Measurements from ENCODE around the gene HACD3. TPM values are rescaled to one million over a fixed set of nuclear protein-coding genes. Genes with fewer than 3 reads are reported as not detected.

HACD3 gene
- polyA plus RNA-seq, 1 of the 3 experiments (the other 2 are of a cell fraction): 45.7 TPM

- POLR2A ChIA-PET: no interaction called here
Observed at GRCh38 chr15:65599677-65600076, 69.4 kb downstream of the HACD3 start.

GRCh38 chr15:65603134-65603533 is 72.9 kb downstream of the HACD3 start:
- peaks cover 32 to 38% of the 10 kb centered on the region in 2 experiments for H3K36me3 ChIP-seq (replicated peaks in 1 of 2; ENCODE audit: control insufficient read depth in 1 of 2, insufficient read depth in 2 of 2, low read length in 1 of 2)
- WGBS (ENCODE audit: low lambda C conversion rate): 82% methylated on average over 2 of the region's 2 CpGs
- TF ChIP-seq JUND (IDR thresholded peaks at IDR 0.05): no peak
- TF ChIP-seq RXRA (IDR thresholded peaks at IDR 0.05; ENCODE audit: borderline replicate concordance, low read depth): no peak
- no peak for TF ChIP-seq ZBTB33 (IDR thresholded peaks at IDR 0.05; ENCODE audit: borderline replicate concordance, low read depth)
- TF ChIP-seq SIN3A (IDR thresholded peaks at IDR 0.05; ENCODE audit: borderline replicate concordance, low read depth, low read length): no peak
- TF ChIP-seq NRF1 (IDR thresholded peaks at IDR 0.05; ENCODE audit: low read depth, low read length): no peak
- no peak for TF ChIP-seq IRF3 (IDR thresholded peaks at IDR 0.05; ENCODE audit: low read depth, low read length)
- TF ChIP-seq FOXJ3 (CRISPR knock-in tag; IDR thresholded peaks at IDR 0.05): no peak

More at GRCh38 chr15:65599677-65600076, 69.4 kb downstream of the HACD3 start:
- TF ChIP-seq ELF1 (IDR thresholded peaks at IDR 0.05): no peak
- TF ChIP-seq MEF2A (IDR thresholded peaks at IDR 0.05; ENCODE audit: borderline replicate concordance, low read depth): no peak
- TF ChIP-seq REST (IDR thresholded peaks at IDR 0.05; ENCODE audit: low read depth, low read length): no peak
- no peak for TF ChIP-seq GABPA (IDR thresholded peaks at IDR 0.05; ENCODE audit: low read depth)
- TF ChIP-seq SIN3A (IDR thresholded peaks at IDR 0.05; ENCODE audit: borderline replicate concordance, low read depth, low read length): no peak
- no peak for TF ChIP-seq EZH2phosphoT487 (IDR thresholded peaks at IDR 0.05; ENCODE audit: borderline replicate concordance, low read depth)
- TF ChIP-seq NRF1 (IDR thresholded peaks at IDR 0.05; ENCODE audit: low read depth, low read length): no peak
- no peak for TF ChIP-seq SMC3 (IDR thresholded peaks at IDR 0.05; ENCODE audit: low read depth, low read length)
- no peak for TF ChIP-seq MAX (IDR thresholded peaks at IDR 0.05; ENCODE audit: low read depth)
- TF ChIP-seq JUND (IDR thresholded peaks at IDR 0.05): no peak
- no peak for TF ChIP-seq YY1 (IDR thresholded peaks at IDR 0.05; ENCODE audit: low read depth)
- H3K36me3 ChIP-seq (replicated peaks in 1 of 2; ENCODE audit: control insufficient read depth in 1 of 2, insufficient read depth in 2 of 2, low read length in 1 of 2): peaks cover 56 to 61% of the 10 kb centered on the region in 2 experiments
- H3K9ac ChIP-seq: no peak overlapping the region
- CTCF ChIA-PET: interaction anchor here (0.6 to 1.4 kb wide), 3 partner anchors 39 to 224 kb away, joined by 3 read pairs; no protein-coding TSS in a partner anchor
- peaks cover 13% of the 10 kb centered on the region for H3K79me2 ChIP-seq (ENCODE audit: insufficient read depth)
- DNase-seq: no peak
- H3F3A ChIP-seq (replicated peaks; ENCODE audit: insufficient read depth): no peaks in the 10 kb centered on the region
- no peaks in the 10 kb centered on the region for H3K9me3 ChIP-seq
- H3K27ac ChIP-seq (ENCODE audit: low read depth in 2 of 2, low read length in 1 of 2): no peak overlapping the region
- WGBS (ENCODE audit: low lambda C conversion rate): 96% methylated on average over 5 of the region's 5 CpGs
- no peaks in the 10 kb centered on the region for H4K20me1 ChIP-seq (ENCODE audit: insufficient read depth)
- H3K9me2 ChIP-seq: no peaks in the 10 kb centered on the region
- no peak overlapping the region for H2AFZ ChIP-seq (ENCODE audit: low read depth)
- H3K4me3 ChIP-seq (ENCODE audit: low read depth in 2 of 2, low read length in 1 of 2): no peak overlapping the region
- no peaks in the 10 kb centered on the region for H3K27me3 ChIP-seq (ENCODE audit: insufficient read depth)
- no peaks in the 10 kb centered on the region for H3K4me1 ChIP-seq (ENCODE audit: control insufficient read depth in 1 of 2, insufficient read depth in 2 of 2, low read depth in 1 of 2, low read length in 1 of 2)
- no peak overlapping the region for H3K4me2 ChIP-seq

More at GRCh38 chr15:65603134-65603533, 72.9 kb downstream of the HACD3 start:
- no peak overlapping the region for H3K9ac ChIP-seq
- H3K27ac ChIP-seq (ENCODE audit: low read depth in 2 of 2, low read length in 1 of 2): no peak overlapping the region
- POLR2A ChIA-PET: no interaction called here
- H3K4me2 ChIP-seq: no peak overlapping the region
- H3K79me2 ChIP-seq (ENCODE audit: insufficient read depth): peaks cover 43% of the 10 kb centered on the region
- CTCF ChIA-PET: interaction anchor here (0.6 kb wide), 1 partner anchor 23 kb away, joined by 3 read pairs; no protein-coding TSS in a partner anchor
- H3K4me1 ChIP-seq (ENCODE audit: control insufficient read depth in 1 of 2, insufficient read depth in 2 of 2, low read depth in 1 of 2, low read length in 1 of 2): no peaks in the 10 kb centered on the region
- no peak overlapping the region for H2AFZ ChIP-seq (ENCODE audit: low read depth)
- DNase-seq: no peak
- no peaks in the 10 kb centered on the region for H3K9me2 ChIP-seq
- no peaks in the 10 kb centered on the region for H3K9me3 ChIP-seq
- no peak overlapping the region for H3K4me3 ChIP-seq (ENCODE audit: low read depth in 2 of 2, low read length in 1 of 2)
- H4K20me1 ChIP-seq (ENCODE audit: insufficient read depth): no peaks in the 10 kb centered on the region
- no peaks in the 10 kb centered on the region for H3K27me3 ChIP-seq (ENCODE audit: insufficient read depth)
- H3F3A ChIP-seq (replicated peaks; ENCODE audit: insufficient read depth): no peaks in the 10 kb centered on the region

Data from SK-N-SH (cell line).